ENCODE measurements around the gene COX8A. TPM values are rescaled to one million over a fixed set of nuclear protein-coding genes. Genes with fewer than 3 reads are reported as not detected.
A peak's percentile ranks its signal among the peaks of the same experiment; 100 is the strongest.

COX8A gene
- total and polyA plus RNA-seq, 9 of the 15 experiments (the other 6 are each of a cell fraction or from before 2014, with no cell fraction given): 274 to 1,206 (median 526) TPM

- TF ChIP-seq CUX1 (CRISPR knock-in tag; IDR thresholded peaks at IDR 0.05): no peak
- peak; percentile 56; the same call in 1 of the 2 replicates for TF ChIP-seq MTA3 (IDR thresholded peaks at IDR 0.05; ENCODE audit: borderline replicate concordance)
- peak; percentile 21 for TF ChIP-seq FIP1L1 (IDR thresholded peaks at IDR 0.05; ENCODE audit: low read depth, low read length, poor library complexity, severe bottlenecking)
- TF ChIP-seq C11orf30 (IDR thresholded peaks at IDR 0.05; ENCODE audit: low read depth): peak; percentile 42
- TF ChIP-seq HNRNPL (IDR thresholded peaks at IDR 0.05; ENCODE audit: low read depth, low read length): peak; percentile 88
- TF ChIP-seq, protein P1, sequence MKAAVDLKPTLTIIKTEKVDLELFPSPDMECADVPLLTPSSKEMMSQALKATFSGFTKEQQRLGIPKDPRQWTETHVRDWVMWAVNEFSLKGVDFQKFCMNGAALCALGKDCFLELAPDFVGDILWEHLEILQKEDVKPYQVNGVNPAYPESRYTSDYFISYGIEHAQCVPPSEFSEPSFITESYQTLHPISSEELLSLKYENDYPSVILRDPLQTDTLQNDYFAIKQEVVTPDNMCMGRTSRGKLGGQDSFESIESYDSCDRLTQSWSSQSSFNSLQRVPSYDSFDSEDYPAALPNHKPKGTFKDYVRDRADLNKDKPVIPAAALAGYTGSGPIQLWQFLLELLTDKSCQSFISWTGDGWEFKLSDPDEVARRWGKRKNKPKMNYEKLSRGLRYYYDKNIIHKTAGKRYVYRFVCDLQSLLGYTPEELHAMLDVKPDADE (conservative IDR thresholded peaks at IDR 0.05; ENCODE audit: control insufficient read depth, low read depth, low read length): peak; percentile 91
- TF ChIP-seq, protein P2, sequence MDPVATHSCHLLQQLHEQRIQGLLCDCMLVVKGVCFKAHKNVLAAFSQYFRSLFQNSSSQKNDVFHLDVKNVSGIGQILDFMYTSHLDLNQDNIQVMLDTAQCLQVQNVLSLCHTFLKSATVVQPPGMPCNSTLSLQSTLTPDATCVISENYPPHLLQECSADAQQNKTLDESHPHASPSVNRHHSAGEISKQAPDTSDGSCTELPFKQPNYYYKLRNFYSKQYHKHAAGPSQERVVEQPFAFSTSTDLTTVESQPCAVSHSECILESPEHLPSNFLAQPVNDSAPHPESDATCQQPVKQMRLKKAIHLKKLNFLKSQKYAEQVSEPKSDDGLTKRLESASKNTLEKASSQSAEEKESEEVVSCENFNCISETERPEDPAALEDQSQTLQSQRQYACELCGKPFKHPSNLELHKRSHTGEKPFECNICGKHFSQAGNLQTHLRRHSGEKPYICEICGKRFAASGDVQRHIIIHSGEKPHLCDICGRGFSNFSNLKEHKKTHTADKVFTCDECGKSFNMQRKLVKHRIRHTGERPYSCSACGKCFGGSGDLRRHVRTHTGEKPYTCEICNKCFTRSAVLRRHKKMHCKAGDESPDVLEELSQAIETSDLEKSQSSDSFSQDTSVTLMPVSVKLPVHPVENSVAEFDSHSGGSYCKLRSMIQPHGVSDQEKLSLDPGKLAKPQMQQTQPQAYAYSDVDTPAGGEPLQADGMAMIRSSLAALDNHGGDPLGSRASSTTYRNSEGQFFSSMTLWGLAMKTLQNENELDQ (CRISPR knock-in tag; IDR thresholded peaks at IDR 0.05; ENCODE audit: borderline replicate concordance): 0 out of 2 replicates have a peak, but pooled peaks have one; percentile 59
- peak; percentile 56; the same call in 1 of the 2 replicates for TF ChIP-seq E2F4 (CRISPR knock-in tag; IDR thresholded peaks at IDR 0.05; ENCODE audit: low read depth)
- TF ChIP-seq MAFG (tag; conservative IDR thresholded peaks at IDR 0.05): no peak
- TF ChIP-seq CREM (IDR thresholded peaks at IDR 0.05; ENCODE audit: low read depth): peak; percentile 99
- TF ChIP-seq KDM4B (IDR thresholded peaks at IDR 0.05; ENCODE audit: borderline replicate concordance in 2 of 2, low read depth in 1 of 2): peak in 1 of 2 experiments; percentile 58; a peak in 1 of 4 replicates
- TF ChIP-seq RAD51 (IDR thresholded peaks at IDR 0.05; ENCODE audit: borderline replicate concordance, low read depth): peak; percentile 92
Measured at GRCh38 chr11:63938479-63939396, 35.7 kb upstream of the COX8A start, which contains the start of gene NAA40 (continued).

Measured in K562 (cell line).